ENCODE data around the gene LPP.

DNA sequence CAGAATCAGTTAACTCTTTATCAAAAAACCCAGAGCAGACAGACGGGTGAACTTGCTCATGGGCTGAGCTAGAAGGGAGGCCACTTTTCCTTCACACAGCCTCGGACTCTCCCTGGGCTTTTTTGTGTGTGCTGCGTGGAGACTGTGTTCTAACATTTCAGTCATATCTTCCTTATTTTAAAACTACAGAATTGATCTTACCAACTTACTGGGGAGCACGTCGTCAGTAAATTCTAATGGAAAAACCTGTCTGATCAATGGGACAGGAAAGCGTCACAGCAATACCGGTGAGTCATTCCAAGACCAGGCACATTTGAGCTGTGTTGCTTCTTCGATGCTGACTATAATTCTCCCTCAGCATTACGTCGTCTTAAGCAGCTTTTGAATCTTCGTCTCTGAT lies 145.1 kb downstream of the LPP start:
- TF ChIP-seq, protein P1, sequence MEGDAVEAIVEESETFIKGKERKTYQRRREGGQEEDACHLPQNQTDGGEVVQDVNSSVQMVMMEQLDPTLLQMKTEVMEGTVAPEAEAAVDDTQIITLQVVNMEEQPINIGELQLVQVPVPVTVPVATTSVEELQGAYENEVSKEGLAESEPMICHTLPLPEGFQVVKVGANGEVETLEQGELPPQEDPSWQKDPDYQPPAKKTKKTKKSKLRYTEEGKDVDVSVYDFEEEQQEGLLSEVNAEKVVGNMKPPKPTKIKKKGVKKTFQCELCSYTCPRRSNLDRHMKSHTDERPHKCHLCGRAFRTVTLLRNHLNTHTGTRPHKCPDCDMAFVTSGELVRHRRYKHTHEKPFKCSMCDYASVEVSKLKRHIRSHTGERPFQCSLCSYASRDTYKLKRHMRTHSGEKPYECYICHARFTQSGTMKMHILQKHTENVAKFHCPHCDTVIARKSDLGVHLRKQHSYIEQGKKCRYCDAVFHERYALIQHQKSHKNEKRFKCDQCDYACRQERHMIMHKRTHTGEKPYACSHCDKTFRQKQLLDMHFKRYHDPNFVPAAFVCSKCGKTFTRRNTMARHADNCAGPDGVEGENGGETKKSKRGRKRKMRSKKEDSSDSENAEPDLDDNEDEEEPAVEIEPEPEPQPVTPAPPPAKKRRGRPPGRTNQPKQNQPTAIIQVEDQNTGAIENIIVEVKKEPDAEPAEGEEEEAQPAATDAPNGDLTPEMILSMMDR (IDR thresholded peaks at IDR 0.05; ENCODE audit: insufficient read depth, low read depth, low read length): no peak
- no peak for TF ChIP-seq EZH2 (IDR thresholded peaks at IDR 0.05; ENCODE audit: insufficient read depth, low read length)
